Measurements from ENCODE around the gene FBXL15.

Gene FBXL15

DNA sequence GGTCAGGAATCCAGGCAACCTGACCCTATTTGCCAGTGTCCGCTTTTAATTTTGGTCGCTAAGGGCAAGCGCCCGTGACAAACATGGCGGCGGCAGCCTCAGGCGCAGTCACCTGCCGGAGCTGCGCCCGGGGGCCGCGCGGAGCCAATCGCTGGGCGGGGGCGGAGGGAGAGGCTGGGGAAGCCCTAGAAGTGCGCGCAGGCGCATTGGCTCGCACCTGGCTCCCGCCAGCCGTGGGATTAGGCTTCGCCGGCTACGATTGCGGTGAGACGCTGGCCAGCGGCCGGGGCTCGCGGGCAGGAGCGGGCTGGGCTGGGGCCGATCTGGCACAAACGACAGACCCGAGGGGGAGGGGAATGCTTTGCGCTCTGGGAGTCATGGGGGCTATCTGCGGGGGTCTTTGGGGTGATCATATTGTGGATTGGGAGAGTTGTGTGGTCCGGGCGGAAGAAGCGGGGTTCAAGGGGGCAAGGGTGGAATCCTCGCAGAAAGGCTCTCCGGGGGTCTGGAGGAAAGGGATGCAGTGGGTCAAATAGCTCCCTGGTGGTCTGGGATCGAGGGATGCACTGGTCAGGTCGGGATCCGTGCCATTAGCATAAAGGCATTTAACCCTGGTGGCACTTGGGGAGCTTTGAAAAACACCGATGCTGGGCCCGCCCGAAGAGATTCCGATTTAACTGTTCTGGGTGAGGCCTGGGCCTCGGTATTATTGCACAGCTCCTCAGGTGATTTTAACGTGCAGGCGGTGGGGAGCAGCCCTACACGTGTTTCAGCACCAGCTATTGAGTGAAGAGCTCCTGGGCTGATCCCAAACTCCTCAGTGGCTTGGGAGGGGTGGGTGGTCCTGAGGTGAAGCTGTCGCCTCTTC is 40.8 kb downstream of the FBXL15 start:
- H3K4me1 ChIP-seq (ENCODE audit: insufficient read depth, insufficient read length) = peaks cover 4% of the 10 kb centered on the region
- peak overlapping the region; percentile 50 for H3K4me3 ChIP-seq (ENCODE audit: insufficient read length, low read depth)
- peak overlapping the region; percentile 56 for H3K9ac ChIP-seq (ENCODE audit: insufficient read length, low read depth)
- TF ChIP-seq YY1 (IDR thresholded peaks at IDR 0.05; ENCODE audit: insufficient read depth, insufficient read length) = peak; percentile 96
- TF ChIP-seq SUZ12 (IDR thresholded peaks at IDR 0.05; ENCODE audit: extremely low read depth, insufficient read depth, insufficient read length) = no peak
- no peaks in the 10 kb centered on the region for H3K36me3 ChIP-seq (ENCODE audit: insufficient read depth, insufficient read length, low read length)
- peak; percentile 86 for DNase-seq (ENCODE audit: low read depth, low spot score)
- no peaks in the 10 kb centered on the region for H3K27me3 ChIP-seq (ENCODE audit: insufficient read depth, insufficient read length)
- no peaks in the 10 kb centered on the region for H3K9me3 ChIP-seq (ENCODE audit: insufficient read depth, low read length)

DNA sequence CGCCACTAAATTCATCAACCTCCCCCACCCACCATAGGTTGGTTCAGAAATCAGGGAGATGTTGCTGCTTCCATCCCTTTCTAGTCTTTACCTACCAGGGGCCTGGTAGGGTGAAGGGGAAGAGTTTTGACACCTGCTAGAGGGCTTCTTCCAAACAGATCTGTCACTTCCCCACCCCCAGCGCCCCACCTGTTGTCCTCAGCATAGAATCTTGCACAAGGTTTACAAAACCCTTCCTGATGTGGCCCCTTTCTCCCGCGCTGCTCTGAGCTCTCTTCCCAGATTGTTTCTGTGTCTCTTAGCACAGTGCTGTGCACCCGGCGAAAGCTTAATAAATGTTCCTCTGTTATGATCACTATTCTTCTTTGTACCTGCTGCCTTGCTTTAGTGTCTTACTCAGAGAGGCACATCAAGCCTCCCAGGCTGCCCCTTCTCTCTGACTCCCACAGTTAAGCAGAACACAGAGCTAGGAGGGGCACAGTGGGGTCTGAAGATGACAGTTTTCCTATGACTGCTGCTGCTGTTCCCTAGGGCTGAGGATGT is 41.9 kb downstream of the FBXL15 start:
- no peaks in the 10 kb centered on the region for H3K27me3 ChIP-seq (ENCODE audit: insufficient read depth, insufficient read length)
- peak overlapping the region; percentile 5 for H3K9ac ChIP-seq (ENCODE audit: insufficient read length, low read depth)
- no peak for DNase-seq (ENCODE audit: low read depth, low spot score)
- peaks cover 4% of the 10 kb centered on the region for H3K4me1 ChIP-seq (ENCODE audit: insufficient read depth, insufficient read length)
- H3K36me3 ChIP-seq (ENCODE audit: insufficient read depth, insufficient read length, low read length) = no peaks in the 10 kb centered on the region
- TF ChIP-seq YY1 (IDR thresholded peaks at IDR 0.05; ENCODE audit: insufficient read depth, insufficient read length) = no peak
- no peak for TF ChIP-seq ZNF274 (IDR thresholded peaks at IDR 0.05; ENCODE audit: low read depth, low read length)
- no peak for TF ChIP-seq SUZ12 (IDR thresholded peaks at IDR 0.05; ENCODE audit: extremely low read depth, insufficient read depth, insufficient read length)
- H3K4me3 ChIP-seq (ENCODE audit: insufficient read length, low read depth) = peak overlapping the region; percentile 20
- H3K9me3 ChIP-seq (ENCODE audit: insufficient read depth, low read length) = no peaks in the 10 kb centered on the region

DNA sequence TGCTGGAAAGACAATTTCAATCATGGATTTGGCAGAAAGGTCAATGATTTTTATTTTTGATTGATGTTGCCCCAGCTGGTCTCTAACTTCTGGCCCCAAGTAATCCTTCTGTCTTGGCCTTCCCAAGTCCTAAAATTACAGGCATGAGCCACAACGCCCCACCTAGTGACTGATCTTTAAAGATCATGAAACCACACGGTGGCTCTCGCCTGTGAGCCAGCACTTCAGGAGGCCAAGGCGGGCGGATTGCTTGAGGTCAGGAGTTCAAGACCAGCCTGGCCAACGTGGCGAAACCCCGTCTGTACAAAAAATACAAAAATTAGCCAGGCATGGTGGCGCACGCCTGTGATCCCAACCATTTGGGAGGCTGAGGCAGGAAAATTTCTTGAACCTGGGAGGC is 43.3 kb downstream of the FBXL15 start:
- DNase-seq (ENCODE audit: low read depth, low spot score) = no peak
- no peaks in the 10 kb centered on the region for H3K27me3 ChIP-seq (ENCODE audit: insufficient read depth, insufficient read length)
- H3K9ac ChIP-seq (ENCODE audit: insufficient read length, low read depth) = peak overlapping the region; percentile 50
- TF ChIP-seq SUZ12 (IDR thresholded peaks at IDR 0.05; ENCODE audit: extremely low read depth, insufficient read depth, insufficient read length) (no peak), ZNF274 (IDR thresholded peaks at IDR 0.05; ENCODE audit: low read depth, low read length) (no peak), YY1 (IDR thresholded peaks at IDR 0.05; ENCODE audit: insufficient read depth, insufficient read length) (no peak)
- peak overlapping the region; percentile 10 for H3K4me3 ChIP-seq (ENCODE audit: insufficient read length, low read depth)
- peaks cover 4% of the 10 kb centered on the region for H3K4me1 ChIP-seq (ENCODE audit: insufficient read depth, insufficient read length)
- H3K36me3 ChIP-seq (ENCODE audit: insufficient read depth, insufficient read length, low read length) = no peaks in the 10 kb centered on the region
- H3K9me3 ChIP-seq (ENCODE audit: insufficient read depth, low read length) = no peaks in the 10 kb centered on the region

DNA sequence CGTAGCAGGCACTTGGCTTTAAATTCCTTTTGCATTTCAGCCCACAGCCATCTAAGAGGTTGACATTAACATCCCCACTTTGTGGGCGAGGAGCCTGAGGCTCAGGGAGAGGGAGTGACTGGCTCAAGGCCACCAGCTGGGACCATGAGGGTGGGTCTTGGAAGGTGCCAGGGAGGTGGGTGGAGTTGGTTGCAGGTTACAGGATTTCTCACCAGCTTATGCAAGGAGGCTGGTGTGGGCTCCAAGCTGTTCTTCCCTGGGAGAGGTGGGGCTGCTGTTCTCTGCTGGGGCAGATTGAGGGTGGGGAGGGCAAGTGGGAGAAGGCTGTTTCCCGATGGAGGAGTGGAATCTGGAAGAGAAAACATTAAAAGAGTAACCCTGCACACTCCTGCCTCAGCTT is 44.8 kb downstream of the FBXL15 start:
- no peak for TF ChIP-seq YY1 (IDR thresholded peaks at IDR 0.05; ENCODE audit: insufficient read depth, insufficient read length)
- no peak for TF ChIP-seq ZNF274 (IDR thresholded peaks at IDR 0.05; ENCODE audit: low read depth, low read length)
- no peak for TF ChIP-seq SUZ12 (IDR thresholded peaks at IDR 0.05; ENCODE audit: extremely low read depth, insufficient read depth, insufficient read length)
- H3K27me3 ChIP-seq (ENCODE audit: insufficient read depth, insufficient read length) = no peaks in the 10 kb centered on the region
- H3K4me3 ChIP-seq (ENCODE audit: insufficient read length, low read depth) = no peak overlapping the region
- no peak overlapping the region for H3K9ac ChIP-seq (ENCODE audit: insufficient read length, low read depth)
- peaks cover 4% of the 10 kb centered on the region for H3K4me1 ChIP-seq (ENCODE audit: insufficient read depth, insufficient read length)
- no peaks in the 10 kb centered on the region for H3K36me3 ChIP-seq (ENCODE audit: insufficient read depth, insufficient read length, low read length)
- no peaks in the 10 kb centered on the region for H3K9me3 ChIP-seq (ENCODE audit: insufficient read depth, low read length)
- no peak for DNase-seq (ENCODE audit: low read depth, low spot score)

DNA sequence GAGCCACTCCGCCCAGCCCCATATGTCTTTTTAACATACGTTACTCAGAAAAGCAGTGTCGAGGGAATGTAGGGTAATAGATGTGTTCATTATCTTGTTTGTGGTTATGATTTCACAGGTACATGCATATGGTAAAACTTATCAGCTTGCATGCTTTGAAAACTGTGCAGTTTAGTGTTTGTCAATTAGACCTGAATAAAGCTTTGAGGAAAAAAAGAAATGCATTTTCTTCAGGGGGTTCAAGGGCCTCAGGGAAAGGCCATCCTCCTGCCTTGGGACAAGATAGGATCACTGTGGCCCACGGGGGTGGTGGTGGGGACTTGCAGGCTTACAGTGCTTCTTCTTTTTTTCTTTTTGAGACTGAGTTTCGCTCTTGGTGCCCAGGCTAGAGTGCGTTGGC is 46.7 kb downstream of the FBXL15 start:
- Histone ChIP-seq H3K36me3 (ENCODE audit: insufficient read depth, insufficient read length, low read length) (no peaks in the 10 kb centered on the region), H3K9ac (ENCODE audit: insufficient read length, low read depth) (no peak overlapping the region), H3K4me3 (ENCODE audit: insufficient read length, low read depth) (no peak overlapping the region), H3K9me3 (ENCODE audit: insufficient read depth, low read length) (no peaks in the 10 kb centered on the region), H3K27me3 (ENCODE audit: insufficient read depth, insufficient read length) (no peaks in the 10 kb centered on the region), H3K4me1 (ENCODE audit: insufficient read depth, insufficient read length) (peaks cover 2% of the 10 kb centered on the region)
- no peak for DNase-seq (ENCODE audit: low read depth, low spot score)
- TF ChIP-seq SUZ12 (IDR thresholded peaks at IDR 0.05; ENCODE audit: extremely low read depth, insufficient read depth, insufficient read length) = no peak

DNA sequence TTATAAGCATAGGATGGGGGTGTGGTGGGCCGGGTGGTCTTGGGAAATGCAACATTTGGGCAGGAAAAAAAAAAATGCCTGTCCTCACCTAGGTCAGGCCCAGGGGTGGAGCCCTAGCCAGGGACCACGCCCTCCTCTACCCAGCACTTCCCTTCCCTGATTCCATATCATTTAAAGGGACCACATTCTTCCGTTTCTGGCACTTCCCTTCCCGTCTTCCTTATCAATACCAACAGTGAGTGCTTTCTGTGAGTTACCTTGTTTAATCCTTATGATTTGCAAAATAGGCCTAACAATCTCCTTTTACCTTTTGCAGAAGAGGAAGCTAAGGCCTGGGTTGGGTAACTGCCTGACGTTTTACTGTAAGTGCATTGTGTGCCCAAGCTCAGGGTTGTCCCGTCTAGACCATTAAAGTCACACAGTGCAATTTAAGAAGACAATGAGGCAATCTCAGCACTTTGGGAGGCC is 47.4 kb downstream of the FBXL15 start:
- DNase-seq (ENCODE audit: low read depth, low spot score) = no peak
- no peaks in the 10 kb centered on the region for H3K27me3 ChIP-seq (ENCODE audit: insufficient read depth, insufficient read length)
- TF ChIP-seq SUZ12 (IDR thresholded peaks at IDR 0.05; ENCODE audit: extremely low read depth, insufficient read depth, insufficient read length) (no peak), ZNF274 (IDR thresholded peaks at IDR 0.05; ENCODE audit: low read depth, low read length) (no peak), YY1 (IDR thresholded peaks at IDR 0.05; ENCODE audit: insufficient read depth, insufficient read length) (no peak)
- H3K36me3 ChIP-seq (ENCODE audit: insufficient read depth, insufficient read length, low read length) = no peaks in the 10 kb centered on the region
- H3K4me3 ChIP-seq (ENCODE audit: insufficient read length, low read depth) = no peak overlapping the region
- peaks cover 2% of the 10 kb centered on the region for H3K4me1 ChIP-seq (ENCODE audit: insufficient read depth, insufficient read length)
- H3K9me3 ChIP-seq (ENCODE audit: insufficient read depth, low read length) = no peaks in the 10 kb centered on the region
- H3K9ac ChIP-seq (ENCODE audit: insufficient read length, low read depth) = no peak overlapping the region

DNA sequence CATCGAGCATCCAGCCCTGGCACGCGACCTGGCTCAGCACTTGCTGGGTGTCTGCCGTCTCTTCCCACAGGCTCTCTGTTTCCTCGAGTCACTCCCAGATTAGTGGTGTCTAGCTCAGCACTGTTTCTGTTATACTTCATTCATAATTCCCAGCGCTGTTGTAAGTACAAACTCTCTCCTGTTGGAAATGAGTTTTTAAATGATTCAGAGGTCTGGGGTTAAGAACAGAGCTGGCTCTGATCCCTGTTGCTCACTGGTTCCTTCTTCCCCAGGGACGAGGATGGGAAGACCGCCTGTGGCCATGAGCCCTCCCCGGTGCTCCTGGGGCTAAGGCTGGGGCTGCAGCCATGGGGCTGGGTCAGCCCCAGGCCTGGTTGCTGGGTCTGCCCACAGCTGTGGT is 48.0 kb downstream of the FBXL15 start:
- H3K9ac ChIP-seq (ENCODE audit: insufficient read length, low read depth) = no peak overlapping the region
- no peaks in the 10 kb centered on the region for H3K9me3 ChIP-seq (ENCODE audit: insufficient read depth, low read length)
- DNase-seq (ENCODE audit: low read depth, low spot score) = no peak
- no peak overlapping the region for H3K4me3 ChIP-seq (ENCODE audit: insufficient read length, low read depth)
- H3K36me3 ChIP-seq (ENCODE audit: insufficient read depth, insufficient read length, low read length) = no peaks in the 10 kb centered on the region
- H3K4me1 ChIP-seq (ENCODE audit: insufficient read depth, insufficient read length) = peaks cover 2% of the 10 kb centered on the region
- TF ChIP-seq YY1 (IDR thresholded peaks at IDR 0.05; ENCODE audit: insufficient read depth, insufficient read length) = no peak
- TF ChIP-seq SUZ12 (IDR thresholded peaks at IDR 0.05; ENCODE audit: extremely low read depth, insufficient read depth, insufficient read length) = no peak
- TF ChIP-seq ZNF274 (IDR thresholded peaks at IDR 0.05; ENCODE audit: low read depth, low read length) = no peak
- H3K27me3 ChIP-seq (ENCODE audit: insufficient read depth, insufficient read length) = no peaks in the 10 kb centered on the region
